ENCODE results near the gene IL26.

DNA sequence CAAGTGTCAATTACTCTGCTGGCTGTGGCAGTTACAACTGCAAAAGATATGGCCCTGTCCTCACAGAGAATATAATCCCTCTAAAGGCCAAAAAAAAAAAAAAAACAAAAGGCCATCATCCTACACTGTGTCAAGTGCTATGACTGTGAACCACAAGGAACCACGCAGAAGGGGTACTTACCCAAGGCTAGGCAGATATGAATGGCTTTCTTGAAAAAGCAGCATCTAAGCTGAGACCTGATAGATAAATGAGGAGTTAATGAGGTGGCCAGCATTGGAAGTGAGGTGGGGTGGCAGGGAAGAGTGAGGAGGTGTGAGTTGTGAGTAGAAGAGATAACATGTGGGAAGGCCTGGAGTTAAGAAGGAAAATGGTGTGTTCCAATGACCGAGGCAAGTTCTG, 44.2 kb upstream of the IL26 start:
- TF ChIP-seq POLR2AphosphoS5 (IDR thresholded peaks at IDR 0.05) = no peak
- TF ChIP-seq CTCF (IDR thresholded peaks at IDR 0.05) = no peak
